NCI-H524 treated with DMSO at 0.1 percent for 48 hours (cell line): ENCODE measurements around the gene LSM3.
"Not testable (repeated sequence)": the region's sequence is repeated elsewhere in the genome, so short reads cannot be mapped to it uniquely, and the experiment has no call there.

Source experiments
- DNase-seq: peaks from one replicate; lab custom pipeline; 2025; lab: John Stamatoyannopoulos, UW

The LSM3 gene

DNA sequence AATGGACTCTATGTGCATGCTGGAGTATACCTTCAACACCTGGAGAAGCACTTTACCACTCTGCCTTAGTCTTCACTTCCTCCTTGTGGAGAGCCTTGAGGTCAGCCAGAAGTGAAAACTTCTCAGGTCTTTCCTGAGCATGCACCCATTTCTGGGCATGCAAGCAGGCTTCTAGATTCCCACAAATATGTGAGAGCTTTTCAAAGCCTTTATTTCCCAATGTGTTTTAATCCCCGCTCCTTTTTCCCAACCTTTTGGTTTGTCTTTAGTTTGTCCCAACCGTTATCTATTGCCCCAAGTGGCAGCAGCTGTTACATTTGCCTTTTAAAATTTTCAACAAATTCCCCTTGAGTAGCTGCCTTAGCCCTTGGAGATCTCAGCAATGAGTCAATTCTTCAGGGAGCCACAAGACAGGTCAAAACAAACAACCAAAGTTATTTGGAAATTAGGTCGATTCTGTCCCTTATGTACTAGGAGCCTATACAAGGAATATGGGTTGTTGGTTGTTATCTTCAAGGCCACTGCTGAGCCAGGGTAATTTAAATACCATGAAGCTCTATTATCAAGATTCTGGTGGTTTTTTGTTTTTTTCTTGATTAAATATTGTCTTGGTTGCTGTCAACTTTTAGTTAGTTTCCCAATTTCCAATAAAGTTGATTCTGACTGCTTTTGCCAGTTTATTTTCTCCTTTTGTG is 44.4 kb downstream of the LSM3 start:
- DNase-seq = no peak

DNA sequence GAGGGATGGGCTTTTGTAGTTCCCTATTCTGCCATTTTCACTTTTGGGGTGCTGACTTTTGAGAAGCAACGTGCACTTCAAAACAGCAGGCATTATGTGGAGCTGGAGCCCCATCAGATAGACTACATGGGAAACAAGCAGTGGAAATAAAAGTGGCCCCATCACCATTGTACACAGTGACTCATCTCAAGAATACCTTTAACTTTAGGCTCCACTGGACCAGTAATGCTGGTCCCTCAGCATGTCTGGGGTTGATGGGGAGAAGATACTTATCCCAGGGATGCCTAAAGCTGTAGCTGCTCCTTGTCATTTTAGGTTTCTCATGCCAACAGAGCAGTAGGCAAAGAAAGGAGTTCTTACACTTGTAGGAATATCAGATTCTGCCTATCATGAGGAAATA is 45.0 kb downstream of the LSM3 start:
- no peak for DNase-seq

DNA sequence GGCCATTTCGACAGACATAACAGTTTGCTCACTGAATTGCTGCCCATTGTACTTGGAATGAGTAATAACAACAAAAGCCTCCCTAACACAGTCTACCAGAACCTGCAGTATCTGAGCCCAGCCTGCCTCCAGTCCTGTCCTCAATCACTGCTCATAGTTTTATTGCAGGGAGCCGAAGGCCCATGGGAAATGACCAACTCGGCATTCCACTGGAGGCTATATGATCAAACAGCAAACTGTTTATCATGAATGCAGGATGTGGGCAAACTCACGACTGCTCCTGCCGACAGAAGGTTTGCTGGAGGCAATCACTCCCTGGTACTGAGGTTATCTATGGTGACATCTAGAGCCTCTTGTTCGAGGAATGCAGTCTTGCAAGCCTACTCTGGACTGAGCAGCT is 46.3 kb downstream of the LSM3 start:
- DNase-seq = no peak

DNA sequence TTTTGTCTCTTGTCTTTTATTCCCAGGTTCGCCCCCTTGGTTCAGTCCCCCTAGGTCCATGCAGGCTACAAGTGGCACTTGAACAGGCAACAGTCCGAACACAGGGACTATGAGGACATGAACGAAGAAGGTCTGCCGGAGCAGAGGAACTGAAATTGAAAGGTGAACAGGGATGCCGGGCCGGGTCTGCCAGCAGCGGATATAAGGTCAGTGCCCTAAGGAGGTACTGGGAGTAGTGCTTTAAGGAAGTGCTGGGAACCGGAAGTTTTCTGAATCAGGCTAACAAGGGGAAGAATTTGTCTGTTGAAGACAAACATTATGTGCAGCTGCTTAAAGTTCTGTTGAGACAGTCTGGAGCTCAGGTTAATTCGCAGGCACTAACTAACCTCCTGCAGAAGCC is 46.8 kb downstream of the LSM3 start:
- DNase-seq = no peak

DNA sequence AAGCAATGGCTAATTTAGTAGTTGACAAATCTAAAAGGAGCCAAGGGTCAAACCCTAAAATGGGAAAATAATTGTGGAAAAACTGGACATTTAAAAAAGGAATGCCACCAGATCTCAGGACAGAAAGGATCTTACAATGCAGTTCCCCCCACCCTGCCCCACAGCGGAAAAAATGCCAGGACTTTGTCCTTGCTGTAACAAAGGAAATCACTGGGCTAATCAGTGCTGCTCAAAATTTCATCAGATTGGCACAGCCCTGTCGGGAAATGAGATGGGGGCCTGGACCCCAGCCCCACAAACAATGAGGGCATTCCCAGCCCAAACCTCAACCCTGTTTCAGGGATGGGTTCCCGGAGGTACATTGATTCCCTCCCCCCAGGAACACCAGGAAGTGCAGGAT is 47.7 kb downstream of the LSM3 start:
- DNase-seq = not testable (repeated sequence)

DNA sequence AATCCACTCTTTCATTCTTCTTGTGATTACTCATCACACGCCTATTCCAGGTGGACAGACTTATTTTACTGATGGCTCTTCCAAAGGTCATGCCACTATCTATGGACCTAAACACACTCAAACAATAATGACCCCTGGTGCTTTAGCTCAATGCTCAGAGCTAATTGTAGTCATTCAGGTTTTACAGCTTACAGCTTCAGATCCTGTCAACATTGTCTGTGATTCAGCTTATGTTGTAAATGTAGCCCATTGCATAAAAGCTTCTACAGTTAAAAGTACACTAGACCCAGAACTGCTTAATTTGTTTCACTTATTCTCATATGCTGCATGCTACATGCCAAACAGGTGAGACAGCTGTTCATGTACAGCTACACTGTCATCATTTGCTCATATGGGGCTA is 49.2 kb downstream of the LSM3 start:
- DNase-seq = no peak

DNA sequence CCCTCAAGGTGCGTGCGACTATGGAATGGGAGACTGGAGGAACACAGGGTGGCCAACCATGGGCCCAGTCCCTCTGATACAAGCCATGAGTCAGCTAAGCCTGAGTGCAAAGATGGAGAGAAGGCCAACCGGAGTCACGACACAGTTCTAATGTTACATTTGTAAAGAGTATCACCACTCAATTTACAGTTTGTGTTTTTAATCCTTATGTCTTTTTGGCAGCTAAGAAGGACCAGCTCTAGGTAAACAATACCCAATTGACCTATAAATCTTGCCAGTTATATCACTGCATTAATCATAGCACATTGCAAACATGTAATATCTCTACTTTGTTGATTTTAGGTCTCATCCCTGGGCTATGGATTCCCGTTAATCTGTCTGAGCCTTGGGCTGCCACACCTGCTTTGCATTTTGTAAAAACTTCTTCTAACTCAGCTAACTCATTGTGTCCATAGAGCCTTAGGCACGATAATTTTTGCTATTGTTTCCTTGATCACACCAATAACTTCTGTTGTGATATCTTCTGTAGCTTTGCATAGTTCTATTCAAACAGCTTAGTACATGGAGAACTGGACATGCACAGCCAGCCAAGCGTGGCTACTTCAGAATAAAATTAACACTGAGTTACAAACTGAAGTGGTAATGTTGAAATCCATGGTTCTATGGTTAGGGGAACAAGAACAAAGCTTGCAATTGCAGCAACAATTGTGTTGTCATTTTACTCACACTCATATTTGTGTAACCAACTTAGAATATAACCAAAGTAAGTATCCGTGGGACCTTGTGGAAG is 50.3 kb downstream of the LSM3 start:
- no peak for DNase-seq

DNA sequence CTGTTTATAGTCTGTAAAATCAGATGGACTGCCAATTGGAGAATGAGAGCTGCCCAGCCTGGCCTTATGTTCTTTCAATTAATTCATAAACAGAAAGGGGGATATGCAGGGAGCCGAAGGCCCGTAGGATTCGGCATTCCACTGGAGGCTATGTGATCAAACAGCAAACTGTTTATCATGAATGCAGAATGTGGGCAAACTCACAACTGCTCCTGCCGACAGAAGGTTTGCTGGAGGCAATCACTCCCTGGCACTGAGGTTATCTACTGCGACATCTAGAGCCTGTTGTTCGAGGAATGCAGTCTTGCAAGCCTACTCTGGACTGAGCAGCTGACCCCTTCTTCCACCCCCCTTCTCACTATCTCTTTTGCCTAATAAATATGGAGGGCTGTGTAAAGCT is 51.1 kb downstream of the LSM3 start:
- DNase-seq = not testable (repeated sequence)

DNA sequence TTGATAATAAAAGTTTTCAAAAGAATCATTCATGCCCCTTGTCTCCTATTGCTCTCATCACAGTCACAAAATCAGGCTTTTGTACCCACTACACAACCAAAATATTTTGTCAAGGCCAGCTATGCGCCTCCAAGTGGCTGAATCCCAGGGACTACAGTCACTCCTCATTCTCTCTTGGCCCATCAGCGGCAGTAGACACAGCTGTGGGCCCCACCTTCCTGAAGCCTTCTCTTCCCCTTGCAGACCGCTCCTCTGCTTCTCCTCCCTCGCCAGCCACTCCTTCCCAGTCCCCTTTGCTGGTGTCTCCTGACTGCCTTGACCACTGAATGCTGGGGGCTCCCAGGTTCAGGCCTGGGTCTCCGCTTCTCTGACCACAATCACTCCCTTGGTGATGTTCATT is 52.1 kb downstream of the LSM3 start:
- DNase-seq = no peak

DNA sequence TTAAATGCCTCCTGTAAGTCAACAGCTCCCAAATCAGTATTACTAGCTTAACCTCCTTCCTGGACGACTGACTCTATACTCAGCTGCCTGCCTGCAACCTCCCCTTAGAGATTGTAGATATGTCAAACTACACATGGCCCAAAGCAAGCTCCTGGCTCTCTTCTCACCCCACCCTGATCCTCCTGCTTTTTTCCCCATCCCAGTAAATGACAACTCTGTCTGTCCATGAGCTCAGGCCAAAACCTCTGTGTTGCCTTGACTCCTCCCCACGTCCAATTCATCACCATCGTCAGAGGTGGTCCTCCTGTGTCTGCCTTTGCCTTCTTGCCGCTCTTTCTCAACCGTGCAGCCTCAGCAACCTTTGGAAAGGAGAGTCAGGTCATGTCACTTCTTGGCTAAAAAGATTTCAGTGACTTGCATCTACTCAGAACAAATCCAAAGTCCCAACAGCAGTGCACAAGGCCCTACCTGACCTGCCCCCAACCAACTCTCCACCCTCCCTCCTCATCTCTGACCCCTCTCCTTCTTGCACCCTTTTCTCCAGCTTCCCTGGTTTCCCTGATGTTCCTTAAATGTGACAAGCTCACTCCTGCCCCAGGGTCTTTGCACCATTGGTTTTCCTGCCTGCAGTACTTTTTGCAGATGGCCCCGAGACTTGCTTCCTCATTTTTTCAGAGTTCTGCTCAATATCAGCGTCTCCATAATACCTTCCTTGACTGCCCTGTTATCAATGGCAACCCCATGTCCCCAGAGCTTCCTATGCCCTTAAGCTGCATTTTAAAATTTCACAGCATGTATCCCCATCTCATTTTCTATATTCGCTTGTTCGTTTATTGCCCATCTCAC is 52.8 kb downstream of the LSM3 start:
- no peak for DNase-seq

DNA sequence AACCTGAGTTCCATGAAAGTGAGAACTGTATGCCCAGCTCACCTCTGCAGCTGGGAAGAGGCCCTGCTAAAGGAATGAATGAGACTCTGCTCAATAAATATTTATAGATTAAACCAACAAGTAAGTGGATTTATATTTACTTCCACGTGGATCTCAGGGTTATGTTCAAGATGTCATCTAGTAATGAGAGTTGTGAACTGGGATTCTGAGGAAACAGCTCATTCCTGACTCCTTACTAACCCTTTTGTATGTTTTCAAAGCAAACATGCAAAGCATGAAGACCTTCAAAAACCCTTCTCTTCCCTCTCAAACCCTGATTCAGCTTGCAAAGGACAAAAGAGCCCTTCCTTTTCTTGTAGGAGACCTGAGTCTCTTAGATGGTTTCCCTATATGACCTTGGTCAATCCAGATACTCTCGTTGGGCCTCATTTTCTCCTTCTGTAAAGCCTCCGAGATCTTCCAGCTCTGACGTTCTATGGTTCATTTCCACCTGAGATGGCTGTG is 53.4 kb downstream of the LSM3 start:
- no peak for DNase-seq

DNA sequence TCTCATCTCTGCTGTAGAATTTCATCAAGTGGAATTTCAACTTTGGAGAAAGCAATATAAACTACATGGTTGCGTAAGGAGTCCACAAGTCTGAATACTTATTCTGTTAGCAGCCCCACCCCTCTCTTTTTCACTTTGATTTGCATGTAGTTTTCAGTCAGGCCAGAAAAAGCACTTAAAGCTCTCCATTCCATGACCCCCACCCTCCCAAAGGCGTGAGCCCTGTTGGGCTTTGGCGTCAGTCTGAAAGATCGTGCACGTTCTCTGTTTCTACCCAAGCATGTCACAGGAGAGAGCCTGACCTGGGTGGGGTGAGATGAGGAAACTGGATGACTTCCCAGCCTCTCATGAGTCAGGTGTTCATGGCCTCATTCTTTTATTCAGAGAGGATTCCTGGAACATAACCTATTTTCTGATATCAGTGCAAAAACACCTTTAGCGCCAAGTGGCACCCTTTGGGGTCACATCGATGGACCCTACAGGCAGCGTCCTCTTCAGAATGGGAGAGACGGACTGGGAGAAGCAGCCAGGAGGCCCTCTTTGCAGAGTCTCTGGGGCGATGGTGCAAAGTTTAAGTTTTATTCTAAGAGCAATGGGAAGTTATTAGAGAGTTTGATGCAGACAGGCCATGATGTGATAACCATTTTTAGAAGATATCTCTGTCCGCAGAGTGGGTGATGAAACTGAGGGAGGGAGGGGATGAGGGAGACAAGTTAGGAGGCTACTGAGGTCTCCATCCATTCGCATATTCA is 55.8 kb downstream of the LSM3 start:
- no peak for DNase-seq

DNA sequence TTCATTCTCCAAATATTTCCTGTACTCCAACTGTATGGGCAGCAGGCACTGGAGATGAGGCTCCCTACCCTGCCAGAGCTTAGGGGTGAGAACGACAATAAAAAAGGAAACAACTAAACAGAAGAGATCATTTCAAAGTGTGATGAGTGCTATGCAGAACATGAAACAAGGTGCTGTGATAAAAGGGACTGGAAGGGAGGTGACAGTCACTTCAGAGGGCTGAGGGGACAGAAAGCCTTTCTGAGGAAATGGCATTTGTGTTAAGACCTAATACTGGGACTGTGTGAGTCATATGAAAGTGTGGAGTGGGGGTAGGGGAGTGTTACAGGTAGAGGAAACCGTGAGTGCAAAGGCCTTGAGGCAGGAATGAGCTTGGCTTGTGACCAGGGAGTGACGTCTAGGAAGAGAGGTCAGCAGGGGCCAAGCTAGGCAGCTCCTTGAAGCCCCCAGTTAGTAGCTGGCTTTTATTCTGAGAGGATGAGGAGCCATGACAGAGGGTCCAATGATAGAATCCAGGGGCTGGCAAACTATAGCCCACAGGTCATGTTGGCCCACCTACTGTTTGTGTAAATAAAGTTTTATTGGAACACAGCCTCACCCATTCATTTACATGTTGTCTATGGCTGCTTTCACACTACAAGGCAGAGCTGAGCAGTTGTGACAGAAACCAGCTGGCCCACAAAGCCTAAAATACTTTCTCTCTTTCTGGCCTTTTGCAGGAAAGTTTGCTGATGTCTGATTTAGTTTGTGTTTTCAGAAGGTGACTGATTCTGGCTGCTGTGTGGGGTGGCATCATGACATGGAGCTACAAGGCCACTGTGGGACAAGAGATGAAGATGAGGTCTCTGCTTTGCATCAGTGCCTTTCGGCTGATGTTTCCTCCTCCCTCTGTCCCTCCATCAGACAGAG is 56.6 kb downstream of the LSM3 start:
- DNase-seq = no peak

DNA sequence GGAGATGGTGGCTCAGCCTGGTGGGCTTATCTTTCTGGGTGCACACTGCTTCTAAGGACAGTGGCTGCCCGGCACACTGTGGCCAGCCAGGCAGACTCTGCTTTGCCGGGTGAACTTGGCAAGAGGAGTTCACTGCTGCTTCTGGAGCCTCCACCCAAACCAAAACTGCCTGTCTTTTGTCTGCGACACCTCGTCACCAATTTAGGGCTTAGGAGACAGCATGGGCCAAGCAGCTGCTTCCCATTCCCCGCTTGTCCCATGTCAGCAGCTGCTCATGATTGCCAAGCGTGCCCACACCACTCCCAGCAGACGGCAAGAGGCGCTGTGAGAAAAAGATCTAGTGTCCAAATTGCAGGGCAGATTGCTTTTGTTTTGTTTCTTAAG is 57.3 kb downstream of the LSM3 start:
- no peak for DNase-seq

DNA sequence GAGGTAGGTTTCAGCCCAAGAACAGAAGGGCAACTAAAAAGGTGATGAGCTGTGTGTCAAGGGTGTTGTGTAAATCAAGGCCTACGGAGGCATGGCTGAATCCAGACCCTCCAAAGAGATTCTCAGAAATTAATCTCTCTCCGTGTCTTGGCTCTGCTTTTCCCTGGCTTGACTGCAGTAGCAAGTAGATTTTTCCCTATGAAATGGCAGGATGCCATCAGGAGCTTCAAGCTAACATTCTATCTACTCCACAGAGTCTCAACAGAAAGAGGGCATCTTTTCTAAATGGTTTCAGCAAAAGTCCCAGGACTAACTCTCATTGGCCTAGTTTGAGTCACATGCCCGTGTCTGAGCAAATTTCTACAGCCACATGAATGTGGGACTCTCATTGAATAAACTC is 58.3 kb downstream of the LSM3 start:
- no peak for DNase-seq

DNA sequence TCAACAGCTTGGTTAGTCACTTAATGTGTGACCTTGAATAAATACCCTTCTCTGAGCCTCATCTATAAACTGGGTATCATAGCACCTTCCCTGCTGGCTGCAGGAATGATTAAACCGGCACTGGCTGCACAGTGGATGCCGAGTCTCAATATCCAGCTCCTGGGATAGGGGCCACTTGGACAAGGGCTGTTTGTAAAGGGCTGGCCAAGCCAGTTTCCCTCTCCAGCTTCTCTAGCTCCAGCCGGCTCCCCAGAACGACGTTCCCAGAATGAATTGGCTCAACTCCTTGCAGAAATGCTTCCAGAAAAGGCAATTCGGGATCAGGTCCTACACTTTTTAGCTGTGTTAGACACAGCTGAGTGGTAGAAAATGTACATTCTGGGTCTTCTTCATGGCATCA is 58.8 kb downstream of the LSM3 start:
- no peak for DNase-seq

DNA sequence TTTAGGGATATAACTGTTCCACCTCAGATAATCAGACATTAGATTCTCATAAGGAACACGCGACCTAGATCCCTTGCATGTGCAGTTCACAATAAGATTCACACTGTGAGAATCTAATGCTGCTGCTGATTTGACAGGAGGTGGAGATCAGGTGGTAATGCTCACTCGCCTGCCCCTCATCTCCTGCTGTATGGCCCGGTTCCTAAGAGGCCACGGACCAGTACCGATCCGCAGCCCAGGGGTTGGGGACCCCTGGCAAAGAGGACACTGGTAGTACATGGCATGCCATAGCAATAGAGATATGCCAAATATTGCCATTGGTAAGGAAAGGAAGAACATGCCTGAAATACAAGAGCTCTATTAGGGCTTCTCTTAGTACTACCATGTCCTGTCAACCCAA is 59.7 kb downstream of the LSM3 start:
- DNase-seq = no peak

DNA sequence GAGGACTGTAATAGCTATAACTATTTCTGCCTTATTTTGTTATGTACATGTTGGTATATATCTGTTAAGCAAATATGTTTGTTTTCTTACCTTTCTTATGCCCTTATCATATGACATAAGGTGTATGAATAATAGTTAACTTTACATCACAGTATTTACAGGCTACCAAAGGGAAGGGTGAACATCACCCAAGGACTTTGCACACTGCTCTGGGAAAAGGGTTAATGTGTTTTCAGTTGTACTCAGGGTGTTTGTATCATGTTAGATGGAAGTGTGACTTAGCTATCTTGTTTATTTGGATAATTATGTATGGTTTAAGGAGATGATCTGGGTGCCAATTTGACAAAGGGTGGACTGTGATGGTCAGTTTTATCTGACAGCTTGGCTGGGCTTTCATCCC is 60.3 kb downstream of the LSM3 start:
- DNase-seq = no peak

DNA sequence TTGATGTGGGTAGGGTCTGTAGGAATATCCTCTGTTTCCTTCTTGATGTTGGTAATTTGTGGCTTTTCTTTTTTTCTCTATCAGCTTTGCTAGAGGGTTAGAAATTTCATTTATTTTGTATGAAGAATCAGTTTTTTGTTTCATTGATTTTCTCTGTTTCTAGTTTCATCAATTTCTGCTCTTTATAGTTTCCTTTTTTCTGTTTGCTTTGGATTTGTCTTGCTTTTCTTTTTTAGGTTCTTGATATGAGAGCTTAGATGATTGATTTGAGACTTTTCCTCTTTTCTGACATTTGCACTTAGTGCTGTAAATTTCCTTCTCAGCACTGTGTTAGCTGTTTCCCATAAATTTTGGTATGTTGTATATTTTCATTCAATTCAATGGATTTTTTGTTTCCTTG is 61.3 kb downstream of the LSM3 start:
- no peak for DNase-seq

DNA sequence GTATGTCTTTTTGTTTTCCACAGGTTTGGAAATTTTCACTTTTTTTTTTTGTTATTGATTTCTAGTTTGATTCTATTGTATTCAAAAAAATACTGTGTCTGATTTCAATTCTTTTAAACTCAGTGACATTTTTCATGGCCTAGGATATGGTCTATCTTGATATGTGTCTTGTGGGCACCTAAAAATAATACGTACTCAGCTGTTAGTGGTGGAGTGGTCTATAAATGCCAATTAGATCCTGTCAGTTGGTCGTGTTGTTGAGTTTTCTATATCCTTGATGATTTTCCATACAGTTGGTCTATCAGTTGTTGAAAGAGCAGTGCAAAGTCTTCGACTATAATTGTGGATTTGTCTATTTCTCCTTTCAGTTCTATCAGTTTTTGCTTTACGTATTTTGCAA is 61.7 kb downstream of the LSM3 start:
- DNase-seq = no peak

DNA sequence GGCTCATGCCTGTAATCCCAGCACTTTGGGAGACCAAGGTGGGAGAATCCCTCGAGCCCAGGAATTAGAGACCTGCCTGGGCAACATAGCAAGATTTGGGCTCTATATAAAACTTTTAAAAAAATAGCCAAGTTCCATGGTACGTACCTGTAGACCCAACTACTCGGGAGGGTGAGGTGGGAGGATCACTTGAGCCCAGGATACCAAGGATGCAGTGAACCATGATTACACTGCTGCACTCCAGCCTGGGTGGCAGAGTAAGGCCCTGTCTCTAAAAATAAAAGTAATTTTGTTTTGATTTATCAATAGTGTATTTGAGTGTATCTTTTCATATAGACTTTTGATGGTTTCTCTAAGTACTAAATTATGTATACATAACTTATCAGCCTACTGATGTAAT is 63.1 kb downstream of the LSM3 start:
- no peak for DNase-seq
